HUDEP-2 (cell line): Measurements from ENCODE around the gene COPS7B.

Source experiments
- DNase-seq, 76 experiments: peaks; one replicate each; lab custom pipeline; 2025; ENCODE audit not compliant: unreplicated experiment in 76 of 76; lab: John Stamatoyannopoulos, UW

Gene COPS7B

GRCh38 chr2:231781798-231782726 is 4.2 kb upstream of the COPS7B start:
- DNase-seq: peak in 23 of 76 experiments; percentile 1 to 42 (median 15)

GRCh38 chr2:231785413-231785812 is 832 bp upstream of the COPS7B start:
- DNase-seq: no peak

- no peak for DNase-seq
Measured at GRCh38 chr2:231785822-231786176, 446 bp upstream of the COPS7B start.

GRCh38 chr2:231786917-231787292 is 660 bp downstream of the COPS7B start:
- DNase-seq: no peak

GRCh38 chr2:231791107-231791506 is 4.9 kb downstream of the COPS7B start:
- no peak for DNase-seq

GRCh38 chr2:231794383-231794782 is 8.1 kb downstream of the COPS7B start:
- DNase-seq: no peak

- DNase-seq: peak in 25 of 76 experiments; percentile 3 to 59 (median 17)
Measured at GRCh38 chr2:231795525-231796327, 9.5 kb downstream of the COPS7B start.

GRCh38 chr2:231800493-231801091 is 14.3 kb downstream of the COPS7B start:
- peak in 27 of 76 experiments; percentile 1 to 50 (median 20) for DNase-seq

GRCh38 chr2:231803501-231804138 is 17.4 kb downstream of the COPS7B start:
- no peak for DNase-seq

- no peak for DNase-seq
Measured at GRCh38 chr2:231807020-231807419, 20.8 kb downstream of the COPS7B start.

GRCh38 chr2:231810905-231811304 is 24.7 kb downstream of the COPS7B start:
- no peak for DNase-seq

- no peak for DNase-seq
Measured at GRCh38 chr2:231816327-231817026, 30.2 kb downstream of the COPS7B start.

- no peak for DNase-seq
Measured at GRCh38 chr2:231819447-231820042, 33.3 kb downstream of the COPS7B start.

GRCh38 chr2:231820786-231821303 is 34.6 kb downstream of the COPS7B start:
- DNase-seq: no peak

GRCh38 chr2:231821908-231822307 is 35.7 kb downstream of the COPS7B start:
- DNase-seq: no peak

GRCh38 chr2:231853105-231853504 is 66.9 kb downstream of the COPS7B start:
- no peak for DNase-seq

- no peak for DNase-seq
Measured at GRCh38 chr2:231854616-231855125, 68.4 kb downstream of the COPS7B start.

- DNase-seq: no peak
Measured at GRCh38 chr2:231856959-231857358, 70.7 kb downstream of the COPS7B start.
